Stimulated activated CD4-positive, alpha-beta T cell treated with anti-CD3 and anti-CD28 coated beads, Interleukin-15, amount 100 ng/mL, for 24 hours (primary cell): Measurements from ENCODE around the gene PRSS56.

Source experiments
- DNase-seq: peaks from one replicate; pipeline ENCODE4 v3.0.0-alpha.2; 2020

Gene PRSS56

DNA sequence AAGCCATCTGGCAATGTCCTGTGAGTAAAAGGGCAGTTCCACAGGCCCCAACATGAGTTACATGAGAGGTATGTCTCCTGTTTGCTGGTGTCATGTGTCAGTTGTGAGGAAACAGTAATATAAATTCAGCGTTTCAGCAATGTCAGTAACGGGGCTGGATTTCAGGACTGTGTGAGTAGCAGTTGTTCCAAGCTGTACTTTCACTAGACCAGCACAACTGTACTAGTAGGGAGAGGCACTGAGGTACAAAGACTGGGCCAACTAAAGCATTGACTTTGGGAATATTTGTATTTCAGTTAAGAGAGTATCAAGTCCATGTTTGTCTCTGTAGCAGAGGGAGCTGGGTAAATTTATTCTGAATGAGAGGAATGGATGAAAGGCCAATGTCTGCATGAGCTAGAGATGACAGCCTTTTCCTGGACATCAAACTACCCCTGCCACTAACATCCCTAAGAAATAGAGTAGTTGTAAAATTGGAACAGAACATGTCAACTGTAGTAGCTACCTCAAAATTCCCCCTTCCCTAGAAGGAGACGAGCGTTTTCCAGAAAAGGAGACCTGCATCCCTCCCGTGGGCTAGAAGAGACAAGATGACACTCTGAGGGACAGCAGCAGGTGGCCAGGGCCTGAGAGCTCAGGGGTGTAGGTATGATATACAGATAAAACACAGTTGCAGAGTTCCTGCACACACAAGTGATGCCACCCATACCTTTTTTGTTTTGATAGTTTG is 54.7 kb downstream of the PRSS56 start:
- no peak for DNase-seq
